ENCODE results near the gene STK11.
"Not testable (repeated sequence)": the region's sequence is repeated elsewhere in the genome, so short reads cannot be mapped to it uniquely, and the experiment has no call there.

Gene STK11

GRCh38 chr19:1235625-1236538, 30.3 kb downstream of the STK11 start:
- no peak overlapping the region for H3K4me3 ChIP-seq (ENCODE audit: low read depth, low read length)

DNA sequence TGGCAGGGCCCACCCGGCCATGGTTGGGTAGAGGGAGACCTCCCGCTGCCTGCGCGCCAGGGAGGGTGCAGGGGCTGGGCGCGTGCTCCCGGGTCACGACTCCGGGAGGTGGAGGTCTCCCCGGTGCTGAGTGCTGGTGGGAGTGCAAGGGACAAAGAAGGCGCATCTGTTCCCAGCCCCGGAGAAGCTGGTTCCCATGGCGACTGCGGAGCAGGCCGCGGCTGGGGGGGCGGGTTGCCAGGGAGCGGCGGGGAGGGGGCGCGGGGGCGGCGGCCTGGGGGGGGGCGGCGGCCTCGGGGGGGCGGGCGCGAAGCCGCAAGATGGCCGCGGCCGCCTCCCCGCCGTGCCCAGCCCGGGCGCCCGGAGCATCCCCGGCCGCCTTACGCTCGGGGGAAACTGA, 31.0 kb downstream of the STK11 start:
- H3K4me3 ChIP-seq (ENCODE audit: low read depth, low read length) = peak overlapping the region; percentile 69

DNA sequence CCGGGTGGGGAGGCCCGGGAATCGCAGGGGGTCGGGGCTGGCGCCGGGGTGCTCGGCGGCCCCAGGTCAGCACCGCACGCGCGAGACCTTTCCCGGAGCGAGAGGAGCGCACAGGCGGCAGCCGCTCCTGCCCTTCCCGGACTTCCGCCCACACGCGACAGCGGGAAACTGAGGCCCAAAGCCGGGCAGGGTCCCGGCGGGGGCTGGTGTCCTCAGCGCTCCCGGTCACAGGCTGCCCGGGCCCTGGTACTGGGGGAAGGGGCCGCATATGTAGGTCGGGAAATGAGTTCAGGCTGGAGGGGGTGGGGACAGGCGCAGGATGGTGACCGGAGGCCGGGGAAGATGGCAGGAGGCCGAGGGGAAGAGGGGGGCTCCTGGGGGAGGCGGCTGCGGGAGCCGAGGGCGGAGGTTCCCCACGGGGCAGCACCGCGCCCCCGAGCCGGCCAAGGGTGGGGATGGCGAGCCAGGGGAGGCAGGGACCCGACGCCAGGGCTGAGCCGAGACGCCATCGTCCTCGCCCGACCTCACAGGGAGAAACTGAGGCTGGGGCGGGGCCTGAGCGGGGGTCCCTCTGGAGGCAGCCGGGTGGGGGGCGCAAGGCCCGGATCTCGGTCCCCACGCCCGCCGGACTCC, 31.6 kb downstream of the STK11 start:
- peak overlapping the region; percentile 69 for H3K4me3 ChIP-seq (ENCODE audit: low read depth, low read length)

DNA sequence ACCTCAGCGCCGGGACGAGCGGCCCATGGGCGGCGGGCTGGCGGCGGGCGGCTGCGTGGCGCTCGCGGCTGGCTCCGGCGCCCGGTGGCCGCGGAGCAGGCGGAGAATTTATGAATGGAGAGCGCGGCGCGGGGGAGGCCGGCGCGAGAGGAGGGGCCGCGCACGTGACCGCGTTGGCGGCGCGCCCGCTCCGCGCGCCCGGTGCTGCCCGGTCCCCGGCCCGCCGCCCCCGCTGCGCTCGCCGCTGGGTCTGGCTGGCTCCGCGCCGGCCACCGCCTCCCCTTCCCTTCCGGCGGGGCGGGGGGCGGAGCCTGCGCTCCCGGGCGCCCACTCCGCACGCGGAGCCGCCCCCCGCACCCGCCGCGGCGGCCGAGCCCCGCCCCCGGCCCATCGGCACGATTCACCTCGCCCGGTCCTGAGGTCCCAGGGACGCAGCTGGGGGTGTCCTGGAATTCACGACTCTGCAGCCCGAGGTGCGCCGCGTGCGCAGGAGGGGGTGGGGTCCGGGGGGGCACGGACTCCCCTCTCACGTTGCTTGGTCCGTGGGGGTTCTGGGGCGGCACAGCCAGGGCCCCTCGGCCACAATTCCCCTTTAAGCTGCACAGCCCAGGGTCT, 32.3 kb downstream of the STK11 start, which contains the start of gene CBARP:
Gene CBARP (minus strand): TSS at position 252 of the 615 bp plus-strand sequence. CDS start 1,905 bp downstream, outside the sequence.
- H3K4me3 ChIP-seq (ENCODE audit: low read depth, low read length) = peak within 1 kb of the TSS; percentile 69

- peak overlapping the region; percentile 27 for H3K4me3 ChIP-seq (ENCODE audit: low read depth, low read length)
Measured at GRCh38 chr19:1238369-1239303, 33.1 kb downstream of the STK11 start.

GRCh38 chr19:1239420-1239795, 33.8 kb downstream of the STK11 start:
- H3K4me3 ChIP-seq (ENCODE audit: low read depth, low read length) = no peak overlapping the region

DNA sequence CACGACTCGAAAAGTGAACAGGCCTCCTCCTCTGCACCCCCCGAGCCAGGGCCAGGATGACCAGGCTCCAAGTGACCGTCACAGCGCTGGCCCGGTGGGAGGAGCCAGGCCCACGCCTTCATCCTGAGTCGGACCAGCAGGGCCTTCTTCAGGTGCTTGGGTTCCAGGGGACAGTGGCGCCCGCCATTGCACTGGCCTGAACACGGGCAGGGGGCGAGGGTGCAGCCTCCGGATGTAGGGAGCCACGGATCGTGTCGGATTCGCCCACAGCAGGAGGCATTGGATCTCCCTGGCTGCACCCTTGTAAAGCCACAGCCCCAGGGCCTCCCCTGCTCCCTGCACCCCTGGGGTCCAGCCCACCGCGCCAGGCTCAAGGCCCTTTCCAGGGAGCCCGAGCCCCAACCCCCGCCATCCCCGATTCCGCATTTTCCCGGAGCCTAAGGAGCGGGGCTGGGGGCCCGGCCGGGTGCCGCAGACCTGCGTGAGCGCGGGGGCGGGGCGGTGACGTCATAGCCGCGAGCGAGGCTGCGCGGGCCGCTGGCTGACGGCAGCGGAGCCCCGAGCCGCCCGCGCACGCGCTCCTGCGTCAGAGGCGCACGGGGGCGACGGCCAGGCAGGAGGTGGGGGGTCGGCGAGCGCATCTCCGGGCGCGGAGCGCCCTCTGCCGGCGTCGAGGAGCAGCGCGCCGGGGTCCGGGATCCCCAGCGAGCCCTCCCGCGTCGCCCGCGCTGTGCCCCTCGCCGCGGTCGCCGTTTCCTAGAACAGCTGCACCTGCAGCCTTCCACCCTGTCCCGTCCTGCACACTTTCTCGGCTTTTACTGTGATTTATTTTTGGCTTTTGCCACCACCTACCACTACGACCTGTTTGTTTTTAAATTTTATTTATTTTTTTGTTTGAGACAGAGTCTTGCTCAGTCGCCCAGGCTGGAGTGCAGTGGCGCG, 34.5 kb downstream of the STK11 start:
- peak overlapping the region; percentile 45 for H3K4me3 ChIP-seq (ENCODE audit: low read depth, low read length)

- no peak overlapping the region for H3K4me3 ChIP-seq (ENCODE audit: low read depth, low read length)
Measured at GRCh38 chr19:1240925-1241324, 35.3 kb downstream of the STK11 start.

DNA sequence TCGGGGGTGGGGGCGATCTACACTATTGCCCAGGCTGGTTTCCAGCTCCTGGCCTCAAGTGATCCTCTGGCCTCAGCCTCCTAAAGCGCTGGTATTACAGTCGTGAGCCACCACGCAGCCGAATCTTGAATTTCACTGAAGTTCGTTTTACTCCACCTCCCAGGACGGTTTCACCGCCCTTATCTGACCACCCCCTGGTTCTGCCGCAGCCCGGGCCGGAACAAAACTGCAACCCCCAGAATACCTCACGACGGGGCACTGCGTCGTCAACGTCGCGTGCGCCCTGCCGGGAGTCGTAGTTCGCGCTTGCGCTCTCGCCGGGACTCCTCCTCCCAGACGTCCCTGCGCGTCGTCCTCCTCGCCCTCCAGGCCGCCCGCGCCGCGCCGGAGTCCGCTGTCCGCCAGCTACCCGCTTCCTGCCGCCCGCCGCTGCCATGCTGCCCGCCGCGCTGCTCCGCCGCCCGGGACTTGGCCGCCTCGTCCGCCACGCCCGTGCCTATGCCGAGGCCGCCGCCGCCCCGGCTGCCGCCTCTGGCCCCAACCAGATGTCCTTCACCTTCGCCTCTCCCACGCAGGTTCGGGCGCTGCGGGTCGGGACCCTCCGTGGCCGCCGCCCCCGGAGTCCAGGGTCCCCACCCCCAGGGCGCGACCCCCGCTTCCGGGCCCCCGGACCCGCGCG, 36.0 kb downstream of the STK11 start, which contains the start of gene ATP5F1D:
Gene ATP5F1D (plus strand): TSS at position 335 of the 679 bp plus-strand sequence. CDS start 100 bp downstream, at position 435.
- peak within 1 kb of the TSS; percentile 67 for H3K4me3 ChIP-seq (ENCODE audit: low read depth, low read length)

DNA sequence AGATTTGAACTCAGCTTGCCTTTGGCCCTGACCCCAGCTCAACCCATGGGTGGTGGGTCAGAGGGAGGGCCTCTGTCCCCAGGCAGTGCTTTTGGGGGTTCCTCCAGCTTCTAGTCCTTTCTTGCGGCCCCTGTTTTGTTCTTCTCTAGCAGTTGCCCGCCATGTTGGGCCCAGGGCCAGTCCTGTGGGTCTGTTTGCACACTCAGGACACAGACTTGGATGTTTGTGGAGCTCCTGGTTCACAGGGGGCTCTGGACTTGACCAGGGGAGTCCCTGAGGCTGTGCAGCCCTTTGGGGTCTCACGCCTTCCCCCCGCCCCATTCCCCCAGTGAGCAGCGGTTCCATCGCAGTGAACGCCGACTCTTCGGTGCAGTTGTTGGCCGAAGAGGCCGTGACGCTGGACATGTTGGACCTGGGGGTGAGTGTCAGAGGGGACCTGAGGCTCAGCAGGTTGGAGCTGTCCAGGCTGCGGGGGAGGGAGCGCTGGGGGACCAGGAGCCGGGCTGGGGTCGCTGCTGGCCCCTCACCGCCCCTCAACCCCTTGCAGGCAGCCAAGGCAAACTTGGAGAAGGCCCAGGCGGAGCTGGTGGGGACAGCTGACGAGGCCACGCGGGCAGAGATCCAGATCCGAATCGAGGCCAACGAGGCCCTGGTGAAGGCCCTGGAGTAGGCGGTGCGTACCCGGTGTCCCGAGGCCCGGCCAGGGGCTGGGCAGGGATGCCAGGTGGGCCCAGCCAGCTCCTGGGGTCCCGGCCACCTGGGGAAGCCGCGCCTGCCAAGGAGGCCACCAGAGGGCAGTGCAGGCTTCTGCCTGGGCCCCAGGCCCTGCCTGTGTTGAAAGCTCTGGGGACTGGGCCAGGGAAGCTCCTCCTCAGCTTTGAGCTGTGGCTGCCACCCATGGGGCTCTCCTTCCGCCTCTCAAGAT, 38.5 kb downstream of the STK11 start:
- H3K4me3 ChIP-seq (ENCODE audit: low read depth, low read length) = no peak overlapping the region

DNA sequence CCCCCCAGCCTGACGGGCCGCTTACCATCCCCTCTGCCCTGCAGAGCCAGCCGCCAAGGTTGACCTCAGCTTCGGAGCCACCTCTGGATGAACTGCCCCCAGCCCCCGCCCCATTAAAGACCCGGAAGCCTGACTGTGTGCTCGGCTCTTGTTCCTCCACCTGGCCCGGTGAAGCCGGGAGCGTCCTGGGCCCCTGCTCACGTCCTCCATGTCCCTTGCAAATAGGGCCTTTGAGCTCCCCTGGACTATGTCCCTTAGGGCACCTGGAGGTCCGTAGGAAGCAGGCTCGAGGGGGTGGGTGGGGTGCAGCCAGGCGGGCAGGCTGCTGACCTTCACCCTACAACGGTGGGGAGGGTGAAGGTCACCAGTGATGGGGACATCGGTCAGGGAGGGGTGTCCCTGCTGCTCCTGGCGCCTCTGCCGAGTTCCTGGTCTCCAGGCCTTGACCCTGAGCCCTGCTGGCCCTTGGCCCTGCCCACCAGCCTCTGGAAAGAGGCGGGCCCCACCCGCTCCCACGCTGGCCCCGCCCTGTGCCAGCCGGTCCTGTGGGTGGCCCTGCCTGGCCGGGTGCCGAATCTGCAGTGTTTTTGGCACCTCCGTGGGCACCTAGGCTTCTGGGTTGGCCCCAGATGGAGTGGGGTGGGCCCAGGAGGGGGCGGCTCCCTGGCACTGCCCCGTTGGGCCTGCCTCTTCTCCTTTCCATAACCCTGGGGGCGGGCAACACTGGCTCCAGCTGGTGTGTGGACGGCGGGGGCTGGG, 39.3 kb downstream of the STK11 start:
- H3K4me3 ChIP-seq (ENCODE audit: low read depth, low read length) = no peak overlapping the region

- no peak overlapping the region for H3K4me3 ChIP-seq (ENCODE audit: low read depth, low read length)
Measured at GRCh38 chr19:1245494-1246264, 40.1 kb downstream of the STK11 start.

- H3K4me3 ChIP-seq (ENCODE audit: low read depth, low read length) = not testable (repeated sequence)
Measured at GRCh38 chr19:1246265-1247087, 40.9 kb downstream of the STK11 start.

DNA sequence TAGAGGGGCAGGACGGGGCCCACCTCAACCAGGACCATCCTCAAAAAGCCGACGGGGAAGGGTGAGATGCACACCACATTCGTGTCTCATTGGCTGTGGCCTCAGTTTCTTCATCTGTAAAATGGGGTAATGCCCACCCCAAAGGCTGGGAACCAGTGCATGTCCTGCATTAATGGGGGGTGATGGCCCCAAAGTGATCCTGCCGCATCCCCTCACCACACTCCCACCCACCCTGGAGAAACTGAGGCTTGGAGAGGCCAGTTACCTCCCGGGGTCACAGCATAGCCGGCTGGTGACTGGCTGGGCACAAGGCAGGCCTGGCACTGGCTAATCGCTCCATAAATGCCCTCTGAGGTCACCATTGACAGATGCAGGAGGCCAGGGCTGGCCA, 42.2 kb downstream of the STK11 start:
- H3K4me3 ChIP-seq (ENCODE audit: low read depth, low read length) = peak overlapping the region; percentile 28

GRCh38 chr19:1248139-1248785, 42.7 kb downstream of the STK11 start, which contains the start of gene MIDN:
Gene MIDN (plus strand): TSS chr19:1248583. CDS start chr19:1250297, 1,714 bp downstream.
- H3K4me3 ChIP-seq (ENCODE audit: low read depth, low read length) = peak within 1 kb of the TSS; percentile 70
